Gastroesophageal sphincter (tissue), 3 donors: ENCODE measurements around the gene ANKRA2.

ENCODE experiments used
- EP300 ChIP-seq: sonication (generic); formaldehyde crosslinking; IDR thresholded peaks from one replicate; pipeline ENCODE4 v1.6.1; 2017; ENCODE audit warnings: antibody characterized with exemption, mild to moderate bottlenecking
- POLR2A ChIP-seq, 2 donors: fragments of 450-650 bp; IDR thresholded peaks; one replicate each; pipeline ENCODE4 v1.6.1; 2017; ENCODE audit warnings: antibody characterized with exemption in 2 of 2, mild to moderate bottlenecking in 2 of 2, moderate library complexity in 1 of 2
- POLR2AphosphoS5 ChIP-seq: sonication (generic); formaldehyde crosslinking; IDR thresholded peaks from one replicate; pipeline ENCODE4 v1.6.1; 2017; ENCODE audit warnings: antibody characterized with exemption
- TF ChIP-seq, protein P1 (sequence below), 4 experiments: fragments of 200-600 bp in 2 of 4; fragments of 450-650 bp in 2 of 4; sonication (generic) in 1 of 4; IDR thresholded peaks; one replicate each; pipeline ENCODE4 v1.5.1; 2017 to 2019; ENCODE audit warnings: antibody characterized with exemption in 4 of 4, mild to moderate bottlenecking in 2 of 4, moderate library complexity in 2 of 4

DNA sequence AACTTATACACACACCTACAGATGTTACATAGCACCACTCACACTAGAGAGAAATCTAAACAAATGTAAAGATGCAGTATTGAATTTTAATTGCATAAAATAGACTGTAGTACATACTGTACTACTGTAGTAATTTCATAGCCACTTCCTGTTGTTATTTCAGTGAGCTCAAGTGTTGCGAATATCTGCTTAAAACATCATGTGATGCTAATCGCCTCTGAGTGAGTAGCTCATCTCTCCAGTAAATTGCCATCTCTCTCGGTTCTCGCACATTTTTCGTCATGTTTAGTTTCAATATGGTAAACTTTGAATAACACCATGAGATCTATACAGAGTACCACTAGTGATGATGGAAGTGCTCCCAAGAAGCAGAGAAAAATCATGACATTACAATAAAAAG lies 38.6 kb upstream of the ANKRA2 start:
- TF ChIP-seq EP300 = no peak
- TF ChIP-seq POLR2A (IDR thresholded peaks at IDR 0.05) = no peak
- TF ChIP-seq, protein P1, sequence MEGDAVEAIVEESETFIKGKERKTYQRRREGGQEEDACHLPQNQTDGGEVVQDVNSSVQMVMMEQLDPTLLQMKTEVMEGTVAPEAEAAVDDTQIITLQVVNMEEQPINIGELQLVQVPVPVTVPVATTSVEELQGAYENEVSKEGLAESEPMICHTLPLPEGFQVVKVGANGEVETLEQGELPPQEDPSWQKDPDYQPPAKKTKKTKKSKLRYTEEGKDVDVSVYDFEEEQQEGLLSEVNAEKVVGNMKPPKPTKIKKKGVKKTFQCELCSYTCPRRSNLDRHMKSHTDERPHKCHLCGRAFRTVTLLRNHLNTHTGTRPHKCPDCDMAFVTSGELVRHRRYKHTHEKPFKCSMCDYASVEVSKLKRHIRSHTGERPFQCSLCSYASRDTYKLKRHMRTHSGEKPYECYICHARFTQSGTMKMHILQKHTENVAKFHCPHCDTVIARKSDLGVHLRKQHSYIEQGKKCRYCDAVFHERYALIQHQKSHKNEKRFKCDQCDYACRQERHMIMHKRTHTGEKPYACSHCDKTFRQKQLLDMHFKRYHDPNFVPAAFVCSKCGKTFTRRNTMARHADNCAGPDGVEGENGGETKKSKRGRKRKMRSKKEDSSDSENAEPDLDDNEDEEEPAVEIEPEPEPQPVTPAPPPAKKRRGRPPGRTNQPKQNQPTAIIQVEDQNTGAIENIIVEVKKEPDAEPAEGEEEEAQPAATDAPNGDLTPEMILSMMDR (IDR thresholded peaks at IDR 0.05) = no peak
- no peak for TF ChIP-seq POLR2AphosphoS5
